Astrocyte of the cerebellum (primary cell): ENCODE measurements around the gene ST6GALNAC2.
A peak's percentile ranks its signal among the peaks of the same experiment; 100 is the strongest.

Experiments used
- DNase-seq: peaks from one replicate; pipeline ENCODE4 v3.0.0-alpha.2; 2011; ENCODE audit warnings: low read depth
- H3K4me3 ChIP-seq: 2 replicates; pipeline ENCODE4 v1.5.1; 2011; ENCODE audit warnings: mild to moderate bottlenecking, low read depth, low read length, moderate library complexity
- in situ Hi-C: cut with HindIII; loops from 2 replicates; pipeline ENCODE4 v1.10.0; 2017; ENCODE audit warnings: low sequenced_read_pairs
- TF ChIP-seq, protein P1 (sequence below): IDR thresholded peaks from 2 replicates; pipeline ENCODE4 v1.5.1; 2012; ENCODE audit warnings: low read length, low read depth, moderate library complexity, mild to moderate bottlenecking; ENCODE audit errors: missing control alignments

ST6GALNAC2 gene

DNA sequence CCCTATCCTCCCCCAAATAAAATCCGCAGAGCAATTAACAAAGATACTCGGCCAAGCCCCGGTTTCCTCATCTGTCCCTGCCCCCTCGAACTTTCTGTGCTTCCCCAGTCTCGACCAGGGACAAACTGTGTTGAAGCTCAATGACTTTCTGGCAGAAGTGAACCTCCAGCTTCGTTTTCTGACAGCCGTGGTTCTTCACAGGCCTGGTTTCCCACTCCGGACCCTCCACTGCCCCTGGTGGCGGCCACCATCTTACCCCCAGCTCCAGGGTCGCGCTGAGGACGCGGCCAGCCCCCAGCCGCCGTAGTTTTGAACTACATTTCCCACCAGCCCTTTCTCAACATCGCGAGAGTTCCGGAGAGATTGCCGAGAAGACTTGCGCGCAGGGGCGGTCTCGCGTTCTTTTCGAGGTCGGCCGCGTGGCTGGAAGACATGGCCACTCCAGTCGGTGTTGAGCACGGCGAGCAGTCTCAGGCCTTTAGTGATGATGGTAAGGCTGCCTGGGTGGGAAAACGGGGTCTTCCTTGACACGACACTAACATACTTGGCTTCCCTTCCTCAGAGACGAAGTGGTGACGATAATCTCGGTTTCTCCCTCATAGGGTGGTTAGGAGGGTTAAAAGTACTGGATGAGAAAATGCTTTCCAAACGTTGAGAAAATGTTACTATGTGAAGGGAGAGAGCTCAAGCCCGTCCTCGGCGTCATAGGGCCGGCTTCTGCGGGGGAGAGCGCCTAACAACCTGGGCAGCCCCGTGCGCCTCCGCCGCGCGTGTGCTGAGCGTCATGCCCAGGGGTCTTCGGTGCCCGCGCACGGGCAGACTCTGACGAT is 28.1 kb downstream of the ST6GALNAC2 start:
- in situ Hi-C loops: loop anchor here (25.0 kb wide), 1 partner anchor 180 kb away; the partner anchor contains the start of genes JMJD6, METTL23, MFSD11 and SRSF2

DNA sequence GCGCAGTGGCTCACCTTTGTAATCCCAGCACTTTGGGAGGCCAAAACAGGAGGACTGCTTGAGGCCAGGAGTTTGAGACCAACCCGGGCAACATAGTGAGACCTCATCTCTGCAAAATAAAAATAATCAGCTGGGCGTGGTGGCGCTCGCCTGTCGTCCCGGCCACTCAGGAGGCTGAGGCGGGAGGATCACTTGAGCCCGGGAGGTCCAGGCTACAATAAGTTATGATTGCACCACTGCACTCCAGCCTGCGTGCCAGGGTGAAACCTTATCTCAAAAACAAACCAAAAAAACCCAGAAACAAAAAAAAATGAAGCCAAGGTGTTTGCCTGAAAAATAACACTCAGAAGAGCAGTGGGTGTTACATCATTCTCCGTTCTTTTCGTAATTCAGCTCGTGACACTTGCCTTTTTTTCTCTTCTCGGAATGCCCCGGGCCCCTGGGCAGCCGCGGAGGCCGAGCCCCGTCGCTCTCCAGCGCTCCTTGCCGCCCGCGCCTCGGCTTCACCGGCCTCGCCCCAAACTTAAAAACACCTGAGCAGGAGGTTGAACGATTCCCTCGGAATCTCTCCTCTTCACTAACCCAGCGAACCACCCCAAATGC is 28.8 kb downstream of the ST6GALNAC2 start:
- H3K4me3 ChIP-seq: peak overlapping the region; percentile 94
- DNase-seq: no peak
- in situ Hi-C loops: loop anchor here (25.0 kb wide), 1 partner anchor 180 kb away; the partner anchor contains the start of genes JMJD6, METTL23, MFSD11 and SRSF2
- TF ChIP-seq, protein P1, sequence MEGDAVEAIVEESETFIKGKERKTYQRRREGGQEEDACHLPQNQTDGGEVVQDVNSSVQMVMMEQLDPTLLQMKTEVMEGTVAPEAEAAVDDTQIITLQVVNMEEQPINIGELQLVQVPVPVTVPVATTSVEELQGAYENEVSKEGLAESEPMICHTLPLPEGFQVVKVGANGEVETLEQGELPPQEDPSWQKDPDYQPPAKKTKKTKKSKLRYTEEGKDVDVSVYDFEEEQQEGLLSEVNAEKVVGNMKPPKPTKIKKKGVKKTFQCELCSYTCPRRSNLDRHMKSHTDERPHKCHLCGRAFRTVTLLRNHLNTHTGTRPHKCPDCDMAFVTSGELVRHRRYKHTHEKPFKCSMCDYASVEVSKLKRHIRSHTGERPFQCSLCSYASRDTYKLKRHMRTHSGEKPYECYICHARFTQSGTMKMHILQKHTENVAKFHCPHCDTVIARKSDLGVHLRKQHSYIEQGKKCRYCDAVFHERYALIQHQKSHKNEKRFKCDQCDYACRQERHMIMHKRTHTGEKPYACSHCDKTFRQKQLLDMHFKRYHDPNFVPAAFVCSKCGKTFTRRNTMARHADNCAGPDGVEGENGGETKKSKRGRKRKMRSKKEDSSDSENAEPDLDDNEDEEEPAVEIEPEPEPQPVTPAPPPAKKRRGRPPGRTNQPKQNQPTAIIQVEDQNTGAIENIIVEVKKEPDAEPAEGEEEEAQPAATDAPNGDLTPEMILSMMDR: no peak

More for the DNA sequence above, 28.1 kb downstream of the ST6GALNAC2 start:
- TF ChIP-seq, protein P1: peak; percentile 55
- H3K4me3 ChIP-seq: peak overlapping the region; percentile 94
- peak; percentile 93 for DNase-seq

DNA sequence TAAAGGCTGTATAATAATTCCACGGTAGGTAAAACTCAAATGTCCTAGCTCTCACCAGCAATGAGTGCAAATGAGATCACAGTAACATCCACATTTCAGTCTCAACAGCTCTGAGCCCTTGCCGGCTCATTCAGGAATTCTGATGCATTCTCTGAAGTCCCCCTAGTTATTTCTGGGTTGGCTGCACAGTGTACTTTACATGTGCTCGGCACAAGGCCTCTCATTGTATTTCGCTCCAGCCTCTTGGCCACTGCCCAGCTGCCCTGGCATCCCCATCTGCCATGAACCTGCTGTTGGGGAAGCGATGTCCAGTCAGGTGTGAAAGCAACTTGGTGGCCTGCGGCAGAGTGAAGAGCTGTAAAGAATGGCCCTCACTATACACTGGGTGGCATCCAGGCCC is 31.5 kb downstream of the ST6GALNAC2 start:
- DNase-seq: no peak
- TF ChIP-seq, protein P1: no peak
- no peak overlapping the region for H3K4me3 ChIP-seq
- in situ Hi-C loops: loop anchor here (25.0 kb wide), 1 partner anchor 183 kb away; the partner anchor contains the start of genes JMJD6, METTL23, MFSD11 and SRSF2

DNA sequence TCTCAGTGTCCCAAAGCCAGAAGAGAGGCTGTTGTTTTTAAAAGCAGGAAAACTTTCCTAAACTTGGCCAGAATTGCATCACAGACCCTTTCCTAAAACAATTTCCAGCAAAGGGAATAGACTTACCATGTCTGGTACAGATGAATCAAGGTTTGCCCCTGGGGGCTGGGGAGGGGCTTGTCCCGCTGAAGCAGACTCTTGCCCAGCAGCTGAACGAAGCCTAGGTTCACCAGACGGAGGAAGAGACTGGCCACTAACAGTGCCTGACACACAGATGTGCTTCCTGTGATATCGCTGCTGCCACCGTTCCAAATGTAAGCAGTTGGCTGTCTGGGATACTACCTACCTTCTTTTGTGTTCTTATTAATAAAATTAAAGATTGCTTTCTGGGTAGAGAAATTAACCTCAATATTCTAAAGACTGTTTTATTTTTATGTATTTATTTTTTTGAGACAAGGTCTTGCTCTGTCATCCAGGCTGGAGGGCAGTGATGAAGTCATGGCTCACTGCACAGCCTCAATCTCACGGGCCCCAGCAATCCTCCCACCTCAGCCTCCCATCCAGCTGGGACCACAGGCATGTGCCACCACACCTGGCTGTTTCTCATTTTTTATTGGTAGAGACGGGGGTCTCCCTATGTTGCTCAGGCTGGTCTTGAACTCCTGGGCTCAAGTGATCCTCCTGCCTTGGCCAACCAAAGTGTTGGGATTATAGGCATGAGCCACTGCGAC is 32.3 kb downstream of the ST6GALNAC2 start:
- H3K4me3 ChIP-seq: no peak overlapping the region
- TF ChIP-seq, protein P1: no peak
- DNase-seq: no peak
- in situ Hi-C loops: loop anchor here (25.0 kb wide), 1 partner anchor 184 kb away; the partner anchor contains the start of genes JMJD6, METTL23, MFSD11 and SRSF2

DNA sequence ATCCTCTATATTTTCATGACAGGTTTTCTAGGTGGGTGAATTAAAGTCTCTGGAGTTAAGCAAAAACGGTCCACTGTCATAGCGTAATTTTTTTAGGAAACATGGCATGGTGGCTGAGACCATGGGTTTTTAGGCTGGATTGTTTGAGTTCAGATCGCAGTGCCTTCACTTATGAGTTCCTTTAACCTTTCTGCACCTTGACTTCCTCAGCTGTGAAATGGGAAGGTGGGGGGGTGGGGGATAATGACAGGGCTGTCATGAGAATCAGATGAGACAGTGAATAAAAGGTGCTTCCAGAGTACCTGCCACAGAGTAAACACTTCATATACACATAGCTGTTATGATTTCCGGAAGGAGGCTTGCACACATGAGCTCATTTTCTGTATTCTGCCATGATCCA is 34.0 kb downstream of the ST6GALNAC2 start:
- H3K4me3 ChIP-seq: no peak overlapping the region
- DNase-seq: no peak
- TF ChIP-seq, protein P1: no peak
- in situ Hi-C loops: loop anchor here (25.0 kb wide), 1 partner anchor 186 kb away; the partner anchor contains the start of genes JMJD6, METTL23, MFSD11 and SRSF2
